ENCODE results near the gene PBLD. TPM values are rescaled to one million over a fixed set of nuclear protein-coding genes. Genes with fewer than 3 reads are reported as not detected.

The PBLD gene
- total and polyA plus RNA-seq, 9 of the 15 experiments (the other 6 are each of a cell fraction or from before 2014, with no cell fraction given), result 1.2 to 4.3 (median 2.5) TPM

DNA sequence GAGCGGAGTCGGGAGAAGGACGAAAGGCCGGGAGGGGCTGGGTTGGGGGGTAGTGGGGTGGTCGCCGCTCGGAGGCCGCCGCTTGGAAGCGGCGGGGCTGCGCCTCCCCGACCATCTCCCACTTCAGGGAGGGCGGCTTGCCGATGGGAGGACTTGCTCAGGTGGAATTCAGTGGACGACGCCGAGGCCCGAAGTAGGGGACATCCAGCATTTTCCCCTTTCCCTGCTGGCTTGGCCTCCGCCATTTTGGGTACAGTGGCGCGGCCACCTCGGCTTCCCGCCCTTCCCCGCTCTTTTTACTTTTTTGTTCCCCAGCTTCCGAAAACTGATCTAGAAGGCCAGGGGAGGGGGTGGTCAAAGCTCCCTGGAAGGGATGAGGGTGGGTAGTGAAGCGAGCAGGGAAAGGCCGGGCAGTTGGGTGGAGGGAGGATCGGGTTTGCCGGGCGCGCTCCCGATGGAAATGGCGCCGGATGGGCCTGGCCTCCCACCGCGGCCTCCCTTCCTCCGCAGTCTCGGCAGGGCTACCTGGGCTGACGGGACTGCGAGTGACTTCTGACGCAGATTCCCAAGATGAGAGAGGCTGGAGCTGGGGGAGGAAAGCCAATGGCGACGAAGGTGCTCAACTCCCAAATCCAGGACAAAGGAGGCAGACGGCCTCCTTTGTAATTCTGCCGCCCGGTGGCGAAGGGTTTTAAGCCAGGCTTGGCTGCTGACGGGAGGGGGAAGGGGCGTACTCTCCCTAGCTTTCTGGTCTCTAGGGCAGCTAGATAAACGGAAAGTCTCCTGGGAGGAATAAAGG, at the start of gene PBLD (continued):
- TF ChIP-seq, protein P1, sequence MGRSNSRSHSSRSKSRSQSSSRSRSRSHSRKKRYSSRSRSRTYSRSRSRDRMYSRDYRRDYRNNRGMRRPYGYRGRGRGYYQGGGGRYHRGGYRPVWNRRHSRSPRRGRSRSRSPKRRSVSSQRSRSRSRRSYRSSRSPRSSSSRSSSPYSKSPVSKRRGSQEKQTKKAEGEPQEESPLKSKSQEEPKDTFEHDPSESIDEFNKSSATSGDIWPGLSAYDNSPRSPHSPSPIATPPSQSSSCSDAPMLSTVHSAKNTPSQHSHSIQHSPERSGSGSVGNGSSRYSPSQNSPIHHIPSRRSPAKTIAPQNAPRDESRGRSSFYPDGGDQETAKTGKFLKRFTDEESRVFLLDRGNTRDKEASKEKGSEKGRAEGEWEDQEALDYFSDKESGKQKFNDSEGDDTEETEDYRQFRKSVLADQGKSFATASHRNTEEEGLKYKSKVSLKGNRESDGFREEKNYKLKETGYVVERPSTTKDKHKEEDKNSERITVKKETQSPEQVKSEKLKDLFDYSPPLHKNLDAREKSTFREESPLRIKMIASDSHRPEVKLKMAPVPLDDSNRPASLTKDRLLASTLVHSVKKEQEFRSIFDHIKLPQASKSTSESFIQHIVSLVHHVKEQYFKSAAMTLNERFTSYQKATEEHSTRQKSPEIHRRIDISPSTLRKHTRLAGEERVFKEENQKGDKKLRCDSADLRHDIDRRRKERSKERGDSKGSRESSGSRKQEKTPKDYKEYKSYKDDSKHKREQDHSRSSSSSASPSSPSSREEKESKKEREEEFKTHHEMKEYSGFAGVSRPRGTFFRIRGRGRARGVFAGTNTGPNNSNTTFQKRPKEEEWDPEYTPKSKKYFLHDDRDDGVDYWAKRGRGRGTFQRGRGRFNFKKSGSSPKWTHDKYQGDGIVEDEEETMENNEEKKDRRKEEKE (IDR thresholded peaks at IDR 0.05; ENCODE audit: borderline replicate concordance in 1 of 2, control insufficient read depth in 1 of 2, low read depth in 2 of 2, low read length in 1 of 2), result peak in 1 of 2 experiments; percentile 49; a peak in 2 of 4 replicates
- TF ChIP-seq ZNF239 (CRISPR knock-in tag; IDR thresholded peaks at IDR 0.05) (no peak), CHD4 (IDR thresholded peaks at IDR 0.05; ENCODE audit: insufficient read depth, insufficient replicate concordance, low read depth, low read length, poor library complexity, severe bottlenecking) (no peak), MCM5 (IDR thresholded peaks at IDR 0.05; ENCODE audit: low read depth) (no peak), ZNF197 (CRISPR knock-in tag; IDR thresholded peaks at IDR 0.05; ENCODE audit: low read depth) (no peak), BCL6 (CRISPR knock-in tag; IDR thresholded peaks at IDR 0.05) (no peak), ZC3H8 (IDR thresholded peaks at IDR 0.05) (no peak), STAT5A (IDR thresholded peaks at IDR 0.05; ENCODE audit: borderline replicate concordance, low read length) (no peak; the same call in 1 of the 2 replicates), RFX7 (CRISPR knock-in tag; IDR thresholded peaks at IDR 0.05) (0 out of 2 replicates have a peak, but pooled peaks have one; percentile 4), NR2C1 (IDR thresholded peaks at IDR 0.05) (no peak), NR2C1 (tag; IDR thresholded peaks at IDR 0.05) (no peak), ZNF766 (CRISPR knock-in tag; conservative IDR thresholded peaks at IDR 0.05) (no peak), RAD51 (IDR thresholded peaks at IDR 0.05; ENCODE audit: borderline replicate concordance, low read depth) (peak; percentile 37; the same call in 1 of the 2 replicates)
- TF ChIP-seq, protein P2, sequence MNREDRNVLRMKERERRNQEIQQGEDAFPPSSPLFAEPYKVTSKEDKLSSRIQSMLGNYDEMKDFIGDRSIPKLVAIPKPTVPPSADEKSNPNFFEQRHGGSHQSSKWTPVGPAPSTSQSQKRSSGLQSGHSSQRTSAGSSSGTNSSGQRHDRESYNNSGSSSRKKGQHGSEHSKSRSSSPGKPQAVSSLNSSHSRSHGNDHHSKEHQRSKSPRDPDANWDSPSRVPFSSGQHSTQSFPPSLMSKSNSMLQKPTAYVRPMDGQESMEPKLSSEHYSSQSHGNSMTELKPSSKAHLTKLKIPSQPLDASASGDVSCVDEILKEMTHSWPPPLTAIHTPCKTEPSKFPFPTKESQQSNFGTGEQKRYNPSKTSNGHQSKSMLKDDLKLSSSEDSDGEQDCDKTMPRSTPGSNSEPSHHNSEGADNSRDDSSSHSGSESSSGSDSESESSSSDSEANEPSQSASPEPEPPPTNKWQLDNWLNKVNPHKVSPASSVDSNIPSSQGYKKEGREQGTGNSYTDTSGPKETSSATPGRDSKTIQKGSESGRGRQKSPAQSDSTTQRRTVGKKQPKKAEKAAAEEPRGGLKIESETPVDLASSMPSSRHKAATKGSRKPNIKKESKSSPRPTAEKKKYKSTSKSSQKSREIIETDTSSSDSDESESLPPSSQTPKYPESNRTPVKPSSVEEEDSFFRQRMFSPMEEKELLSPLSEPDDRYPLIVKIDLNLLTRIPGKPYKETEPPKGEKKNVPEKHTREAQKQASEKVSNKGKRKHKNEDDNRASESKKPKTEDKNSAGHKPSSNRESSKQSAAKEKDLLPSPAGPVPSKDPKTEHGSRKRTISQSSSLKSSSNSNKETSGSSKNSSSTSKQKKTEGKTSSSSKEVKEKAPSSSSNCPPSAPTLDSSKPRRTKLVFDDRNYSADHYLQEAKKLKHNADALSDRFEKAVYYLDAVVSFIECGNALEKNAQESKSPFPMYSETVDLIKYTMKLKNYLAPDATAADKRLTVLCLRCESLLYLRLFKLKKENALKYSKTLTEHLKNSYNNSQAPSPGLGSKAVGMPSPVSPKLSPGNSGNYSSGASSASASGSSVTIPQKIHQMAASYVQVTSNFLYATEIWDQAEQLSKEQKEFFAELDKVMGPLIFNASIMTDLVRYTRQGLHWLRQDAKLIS (CRISPR knock-in tag; IDR thresholded peaks at IDR 0.05), result peak; percentile 20; the same call in 1 of the 2 replicates
- TF ChIP-seq, protein P3, sequence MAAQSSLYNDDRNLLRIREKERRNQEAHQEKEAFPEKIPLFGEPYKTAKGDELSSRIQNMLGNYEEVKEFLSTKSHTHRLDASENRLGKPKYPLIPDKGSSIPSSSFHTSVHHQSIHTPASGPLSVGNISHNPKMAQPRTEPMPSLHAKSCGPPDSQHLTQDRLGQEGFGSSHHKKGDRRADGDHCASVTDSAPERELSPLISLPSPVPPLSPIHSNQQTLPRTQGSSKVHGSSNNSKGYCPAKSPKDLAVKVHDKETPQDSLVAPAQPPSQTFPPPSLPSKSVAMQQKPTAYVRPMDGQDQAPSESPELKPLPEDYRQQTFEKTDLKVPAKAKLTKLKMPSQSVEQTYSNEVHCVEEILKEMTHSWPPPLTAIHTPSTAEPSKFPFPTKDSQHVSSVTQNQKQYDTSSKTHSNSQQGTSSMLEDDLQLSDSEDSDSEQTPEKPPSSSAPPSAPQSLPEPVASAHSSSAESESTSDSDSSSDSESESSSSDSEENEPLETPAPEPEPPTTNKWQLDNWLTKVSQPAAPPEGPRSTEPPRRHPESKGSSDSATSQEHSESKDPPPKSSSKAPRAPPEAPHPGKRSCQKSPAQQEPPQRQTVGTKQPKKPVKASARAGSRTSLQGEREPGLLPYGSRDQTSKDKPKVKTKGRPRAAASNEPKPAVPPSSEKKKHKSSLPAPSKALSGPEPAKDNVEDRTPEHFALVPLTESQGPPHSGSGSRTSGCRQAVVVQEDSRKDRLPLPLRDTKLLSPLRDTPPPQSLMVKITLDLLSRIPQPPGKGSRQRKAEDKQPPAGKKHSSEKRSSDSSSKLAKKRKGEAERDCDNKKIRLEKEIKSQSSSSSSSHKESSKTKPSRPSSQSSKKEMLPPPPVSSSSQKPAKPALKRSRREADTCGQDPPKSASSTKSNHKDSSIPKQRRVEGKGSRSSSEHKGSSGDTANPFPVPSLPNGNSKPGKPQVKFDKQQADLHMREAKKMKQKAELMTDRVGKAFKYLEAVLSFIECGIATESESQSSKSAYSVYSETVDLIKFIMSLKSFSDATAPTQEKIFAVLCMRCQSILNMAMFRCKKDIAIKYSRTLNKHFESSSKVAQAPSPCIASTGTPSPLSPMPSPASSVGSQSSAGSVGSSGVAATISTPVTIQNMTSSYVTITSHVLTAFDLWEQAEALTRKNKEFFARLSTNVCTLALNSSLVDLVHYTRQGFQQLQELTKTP (IDR thresholded peaks at IDR 0.05; ENCODE audit: low read depth in 1 of 2, partially characterized antibody in 2 of 2), result peak; percentile 70 to 80
